GM19025 (cell line): Measurements from ENCODE around the gene TNFRSF1B.

Source experiments
- ATAC-seq: cut with Tn5 transposase; IDR thresholded peaks from one replicate; pipeline ENCODE4 v1.9.1; 2021; ENCODE audit warnings: mild to moderate bottlenecking, low read depth, moderate library complexity; ENCODE audit not compliant: unreplicated experiment

TNFRSF1B gene

DNA sequence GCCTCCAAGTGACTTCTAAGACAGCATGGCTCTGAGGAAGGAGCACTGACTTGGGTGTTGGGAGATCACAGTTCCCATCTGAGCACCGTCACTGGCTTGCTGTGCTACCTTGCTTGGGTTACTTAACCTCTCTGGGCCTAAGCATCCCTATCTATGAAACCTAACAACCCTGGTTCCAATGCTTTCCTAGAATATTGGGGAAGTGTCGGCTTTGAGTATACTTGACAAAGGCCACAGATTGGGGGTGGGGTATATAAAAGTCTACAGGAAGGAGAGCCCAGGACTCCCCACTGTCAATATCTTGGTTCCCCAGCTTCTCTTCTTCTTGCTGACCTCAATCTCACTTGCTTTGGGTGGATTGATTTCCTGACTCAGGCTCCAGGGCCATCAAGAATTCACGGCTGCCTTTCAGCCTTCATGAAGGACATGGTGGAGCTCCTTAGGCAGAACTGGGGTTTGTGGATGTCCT is 6.3 kb downstream of the TNFRSF1B start:
- no peak for ATAC-seq

DNA sequence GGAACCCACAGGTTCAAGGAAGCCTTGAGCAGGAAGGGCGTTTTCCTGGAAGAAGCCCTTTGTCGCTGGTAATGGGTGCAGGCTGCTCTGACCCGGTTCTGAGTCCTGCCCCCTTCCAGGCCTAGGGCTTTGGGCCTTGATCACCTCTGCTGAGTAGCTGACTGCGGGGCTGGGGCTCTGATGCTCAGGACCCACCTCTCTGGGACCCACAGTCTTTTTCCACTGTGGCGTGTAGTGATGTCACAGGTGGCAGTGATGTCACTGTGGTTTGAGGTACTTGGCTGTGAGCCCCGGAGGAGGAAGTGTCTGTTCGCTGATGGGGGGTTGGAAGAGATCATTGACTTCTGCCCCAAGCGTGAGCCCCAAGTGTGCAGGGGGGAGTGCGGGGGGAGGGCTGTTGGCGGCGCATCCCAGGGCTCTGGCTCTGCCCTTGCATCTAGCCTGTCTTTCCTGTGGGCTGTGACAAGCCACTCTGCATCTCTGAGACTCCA is 6.9 kb downstream of the TNFRSF1B start:
- no peak for ATAC-seq

DNA sequence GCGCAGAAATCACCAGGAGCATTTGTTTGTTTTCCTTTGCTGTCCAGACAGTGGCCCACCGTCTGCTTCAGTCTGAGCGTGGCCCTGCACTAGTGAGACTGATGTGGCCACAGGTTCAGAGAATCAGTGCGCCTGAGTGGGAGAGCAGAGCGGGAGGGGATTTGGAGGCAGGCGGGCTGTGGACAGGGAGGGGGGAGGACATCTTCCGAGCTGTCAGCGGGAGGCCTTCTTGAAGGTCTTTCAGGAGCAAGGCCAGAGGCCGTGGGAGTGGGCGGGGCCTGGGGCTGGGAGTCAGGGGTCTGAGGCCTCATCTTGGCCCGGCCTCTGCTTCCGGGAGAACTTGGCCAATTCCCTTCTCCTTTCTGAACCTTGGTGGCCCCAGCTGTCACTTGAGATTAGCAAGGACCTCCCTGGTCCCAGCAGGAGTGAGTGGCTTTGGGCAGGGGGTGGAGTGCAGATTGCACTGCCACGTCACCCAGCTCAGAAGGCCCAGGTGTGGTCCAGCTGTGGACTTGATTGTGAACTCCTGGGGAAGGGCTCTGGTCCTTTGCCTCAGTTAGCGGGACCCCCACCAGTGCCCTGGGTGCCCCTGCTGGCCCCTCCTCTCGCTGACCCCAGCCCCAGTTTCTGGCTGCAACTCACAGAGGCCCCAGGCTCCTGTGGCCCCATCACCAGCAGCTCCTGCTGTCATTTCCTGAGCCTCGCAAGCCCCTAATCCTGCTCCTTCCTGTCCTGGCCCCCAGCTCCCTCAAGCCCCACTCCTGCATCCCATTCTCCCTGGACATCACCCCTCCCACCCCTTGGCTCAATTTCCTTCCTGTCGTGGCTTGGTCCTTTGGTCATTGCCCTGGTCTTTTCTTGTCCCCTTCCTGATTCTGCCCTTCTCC is 8.4 kb downstream of the TNFRSF1B start:
- ATAC-seq: no peak

DNA sequence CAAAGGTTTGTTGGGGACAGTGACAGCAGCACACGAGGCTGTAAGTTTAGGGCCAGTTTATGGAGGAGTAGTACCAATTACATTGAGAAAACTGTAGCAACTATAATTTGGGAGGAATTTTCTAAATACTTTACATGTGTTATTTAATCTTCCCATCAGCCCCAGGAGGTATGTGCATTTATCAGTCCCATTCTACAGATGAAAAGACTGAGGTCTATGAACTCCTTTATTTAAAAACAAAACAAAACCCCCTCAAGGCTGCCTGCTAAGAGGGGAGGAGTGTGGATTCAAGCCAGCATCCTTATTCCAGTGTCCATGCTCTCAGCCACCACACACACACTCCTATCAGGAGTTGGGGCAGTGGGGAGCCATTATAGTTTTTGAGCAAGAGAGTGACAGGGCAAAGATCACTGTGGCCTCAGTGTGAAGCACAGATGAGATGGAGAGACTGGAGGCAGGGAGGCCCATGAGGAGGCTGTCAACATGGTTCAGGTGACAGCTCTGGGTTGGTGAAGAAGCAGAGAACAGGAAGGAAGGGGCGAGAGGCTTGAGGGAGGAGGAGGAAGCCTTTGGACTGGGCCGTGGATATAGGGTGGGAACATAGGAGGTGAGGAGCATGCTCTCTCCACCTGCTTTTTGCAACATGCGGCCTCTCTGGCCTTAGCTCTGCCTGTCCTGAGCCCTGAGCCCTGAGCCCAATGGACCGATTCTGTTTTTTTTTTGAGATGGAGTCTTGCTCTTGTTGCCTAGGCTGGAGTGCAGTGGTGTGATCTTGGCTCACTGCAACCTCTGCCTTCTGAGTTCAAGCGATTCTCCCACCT is 9.7 kb downstream of the TNFRSF1B start:
- no peak for ATAC-seq

DNA sequence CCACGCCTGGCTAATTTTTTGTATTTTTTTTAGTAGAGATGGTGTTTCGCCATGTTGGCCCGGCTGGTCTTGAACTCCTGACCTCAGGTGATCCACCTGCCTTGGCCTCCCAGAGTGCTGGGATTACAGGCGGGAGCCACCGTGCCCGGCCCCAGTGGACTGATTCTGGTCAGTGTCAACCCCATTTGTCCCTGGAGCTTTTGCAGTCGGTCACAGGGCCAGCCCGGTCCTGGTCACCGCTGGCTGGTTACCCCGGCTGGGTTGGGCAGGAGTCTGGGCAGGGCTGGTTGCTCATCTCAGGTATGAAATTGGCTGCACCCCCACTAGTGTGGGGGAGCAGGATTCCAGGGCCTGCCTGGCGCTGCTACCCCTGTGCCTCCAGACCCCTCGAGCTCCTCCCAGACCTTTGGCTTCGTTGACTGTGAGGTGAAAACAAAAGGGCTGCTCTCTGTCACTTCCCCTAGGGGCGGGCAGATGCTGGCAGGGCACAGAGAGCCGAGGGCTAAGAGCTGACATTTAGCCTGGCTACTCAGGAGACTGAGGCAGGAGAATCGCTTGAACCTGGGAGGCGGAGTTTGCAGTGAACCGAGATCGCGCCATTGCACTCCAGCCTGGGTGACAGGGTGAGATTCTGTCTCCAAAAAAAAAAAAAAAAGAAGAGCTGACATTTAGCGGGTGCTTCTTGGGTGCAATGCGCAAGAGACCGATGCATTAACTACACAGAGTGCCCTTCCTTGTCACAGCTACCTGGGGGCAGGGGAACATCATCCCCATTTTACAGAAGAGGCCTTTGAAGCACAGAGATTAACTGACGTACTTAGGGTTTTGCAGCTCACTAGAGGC is 10.6 kb downstream of the TNFRSF1B start:
- ATAC-seq: no peak

DNA sequence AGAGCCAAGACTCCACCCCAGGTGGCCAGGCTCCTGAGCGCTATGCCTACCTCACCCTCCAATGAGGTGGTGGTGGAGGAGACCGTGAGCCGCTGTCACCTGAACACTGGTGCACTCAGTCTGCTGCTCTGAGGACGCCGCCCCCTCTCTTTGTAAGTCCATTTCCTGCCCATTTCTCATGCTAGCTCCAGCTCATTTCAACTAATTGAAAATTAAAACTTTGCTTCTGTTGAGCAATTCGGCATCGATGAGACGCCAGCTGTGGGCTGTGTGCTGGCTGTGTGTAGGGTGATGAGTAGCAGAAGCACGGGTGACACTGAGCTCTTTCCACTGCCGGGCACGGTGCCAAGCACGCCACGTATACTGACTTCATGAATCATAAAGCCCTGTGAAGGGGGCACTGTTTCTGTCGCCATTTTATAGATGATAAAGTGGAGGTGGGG is 11.2 kb downstream of the TNFRSF1B start:
- no peak for ATAC-seq

DNA sequence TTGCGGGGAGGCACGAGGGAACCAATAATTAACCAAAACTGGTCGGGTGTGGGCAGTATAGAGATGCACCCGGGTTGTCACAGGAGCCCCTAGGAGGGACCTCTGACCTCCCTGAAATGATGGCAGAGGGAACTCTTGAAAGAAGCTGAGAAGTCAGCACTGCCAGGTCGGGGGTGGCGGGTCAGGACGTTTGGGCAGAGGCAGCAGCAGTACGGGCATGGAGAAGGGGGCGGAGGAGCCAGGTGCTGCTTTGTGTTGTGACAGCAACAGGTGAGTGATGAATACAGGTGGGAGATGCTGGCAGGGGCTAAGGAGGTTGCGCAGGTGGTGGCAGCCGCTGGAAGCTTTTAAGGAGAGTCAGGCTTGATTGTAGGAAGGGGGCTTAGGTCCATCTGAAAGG is 11.7 kb downstream of the TNFRSF1B start:
- ATAC-seq: no peak

DNA sequence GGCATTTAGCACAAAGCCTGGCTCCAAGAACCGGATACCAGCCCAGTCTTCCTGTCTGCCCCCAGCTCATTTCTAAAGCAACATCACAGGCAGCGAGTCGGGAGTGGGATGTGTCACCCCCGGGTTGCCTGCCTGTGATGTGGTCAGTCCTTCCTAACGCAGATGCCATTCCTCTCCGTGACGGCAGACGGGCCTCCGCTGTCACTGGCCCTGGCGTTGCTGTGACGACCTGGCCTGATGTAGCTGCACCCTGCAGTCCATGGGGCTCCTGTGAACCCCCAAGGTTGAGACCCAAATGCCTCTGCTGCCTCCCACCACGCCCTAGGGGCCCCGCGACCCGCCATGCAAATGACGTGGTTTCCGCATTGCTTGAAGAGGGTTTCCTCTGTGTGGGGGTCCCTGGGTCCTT is 12.3 kb downstream of the TNFRSF1B start:
- no peak for ATAC-seq

DNA sequence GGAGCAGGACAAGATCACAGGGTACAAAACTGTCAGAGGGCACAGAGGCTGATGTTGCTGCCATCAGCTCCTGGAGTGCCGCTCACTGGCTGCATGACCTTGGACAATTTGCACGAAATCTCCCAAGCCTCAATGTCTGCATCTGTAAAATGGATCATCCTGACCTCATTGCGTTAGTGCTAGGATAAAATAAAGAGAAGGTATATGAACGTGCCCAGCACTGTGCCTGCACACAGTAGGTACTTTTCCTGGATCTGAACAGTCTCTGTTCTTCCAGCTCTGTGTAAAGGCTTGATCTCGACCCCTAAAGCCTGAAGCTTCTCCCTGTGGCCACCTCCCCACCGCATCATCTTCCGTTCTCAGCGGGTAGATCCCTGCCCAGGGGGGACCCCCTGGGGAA is 12.9 kb downstream of the TNFRSF1B start:
- no peak for ATAC-seq

DNA sequence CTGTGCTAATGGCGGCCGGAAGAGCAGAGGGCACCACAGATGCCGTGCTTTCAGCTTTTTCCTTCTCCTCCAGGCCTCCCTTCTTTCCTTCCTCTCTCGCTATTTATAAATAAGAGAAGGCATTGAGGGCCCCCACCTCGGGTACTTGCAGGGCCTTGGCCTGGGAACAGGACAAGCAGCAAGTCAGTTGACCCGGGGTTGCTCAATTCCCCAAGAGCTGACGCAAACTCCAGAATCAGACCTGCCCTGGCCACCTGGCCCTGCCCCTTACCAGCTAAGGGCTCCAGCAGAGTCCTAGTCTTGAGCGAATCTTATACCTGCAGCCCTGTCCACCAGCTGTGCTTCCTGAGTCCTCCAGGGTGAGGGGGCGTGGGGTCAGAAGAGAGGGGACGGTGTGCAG is 13.5 kb downstream of the TNFRSF1B start:
- ATAC-seq: no peak

DNA sequence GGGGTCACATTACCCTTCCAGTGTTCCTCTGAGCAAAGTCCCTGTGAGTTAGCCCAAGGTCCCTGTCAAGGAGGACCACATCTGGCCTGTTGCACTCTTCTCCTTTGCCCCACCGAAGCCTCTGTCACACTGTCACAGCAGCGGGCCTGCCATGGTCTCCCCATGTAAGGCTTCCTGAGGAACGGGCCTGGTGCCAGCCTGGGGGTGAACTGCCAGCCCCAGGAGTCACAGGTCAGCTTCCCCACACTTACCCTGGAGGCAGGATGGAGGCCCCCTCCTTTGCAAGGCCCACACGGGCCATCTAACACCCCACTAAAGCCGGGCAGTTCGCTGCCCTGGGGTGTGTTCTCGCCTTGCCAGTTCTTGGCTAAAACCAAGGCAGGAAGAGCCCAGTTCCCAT is 14.1 kb downstream of the TNFRSF1B start:
- ATAC-seq: no peak

DNA sequence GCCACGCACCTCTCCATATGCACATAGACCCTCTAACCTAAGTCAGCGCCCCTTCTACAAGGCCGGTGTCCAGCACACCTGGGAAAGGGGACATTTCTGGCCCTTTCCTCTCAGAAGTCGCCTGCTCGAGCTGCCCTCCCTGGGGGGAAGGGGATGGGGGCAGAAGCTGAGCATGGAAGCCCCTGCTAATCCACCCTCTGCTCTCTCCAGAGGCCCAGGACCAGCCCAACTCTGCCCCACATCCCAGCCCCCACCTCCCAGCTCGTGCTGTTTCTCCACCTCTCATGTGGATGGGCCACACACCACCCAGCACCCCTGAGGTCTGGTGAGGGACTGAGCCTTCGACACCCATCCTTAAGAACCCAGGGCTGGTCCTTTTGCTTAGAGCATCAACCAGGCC is 14.8 kb downstream of the TNFRSF1B start:
- ATAC-seq: no peak

DNA sequence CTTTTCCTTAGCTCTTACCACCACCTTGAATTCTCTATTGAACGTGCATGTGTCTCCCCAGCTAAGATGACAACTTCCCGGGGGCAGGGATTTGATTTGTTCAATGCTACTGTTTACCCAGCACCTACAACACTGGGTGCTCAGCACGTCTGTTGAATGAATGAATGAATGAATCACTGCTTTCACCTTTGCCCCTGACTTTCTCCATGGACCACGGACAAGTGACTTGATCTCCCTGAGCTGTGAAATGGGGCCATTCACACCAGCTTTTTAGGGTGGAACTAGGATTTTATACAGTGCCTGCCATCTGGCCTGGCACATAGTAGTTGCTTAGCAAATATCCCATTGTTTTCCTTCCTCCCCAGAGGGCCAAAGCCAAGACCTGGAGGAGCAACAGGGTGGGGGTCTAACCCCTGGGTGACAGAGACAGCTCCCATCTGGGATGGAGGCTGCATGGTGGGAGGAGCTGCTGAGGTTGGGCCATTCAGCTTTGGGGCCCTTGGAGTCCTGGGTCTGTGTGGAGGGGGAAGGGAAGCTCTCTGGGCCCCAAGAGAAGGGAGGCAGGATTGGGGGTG is 15.7 kb downstream of the TNFRSF1B start:
- ATAC-seq: no peak

DNA sequence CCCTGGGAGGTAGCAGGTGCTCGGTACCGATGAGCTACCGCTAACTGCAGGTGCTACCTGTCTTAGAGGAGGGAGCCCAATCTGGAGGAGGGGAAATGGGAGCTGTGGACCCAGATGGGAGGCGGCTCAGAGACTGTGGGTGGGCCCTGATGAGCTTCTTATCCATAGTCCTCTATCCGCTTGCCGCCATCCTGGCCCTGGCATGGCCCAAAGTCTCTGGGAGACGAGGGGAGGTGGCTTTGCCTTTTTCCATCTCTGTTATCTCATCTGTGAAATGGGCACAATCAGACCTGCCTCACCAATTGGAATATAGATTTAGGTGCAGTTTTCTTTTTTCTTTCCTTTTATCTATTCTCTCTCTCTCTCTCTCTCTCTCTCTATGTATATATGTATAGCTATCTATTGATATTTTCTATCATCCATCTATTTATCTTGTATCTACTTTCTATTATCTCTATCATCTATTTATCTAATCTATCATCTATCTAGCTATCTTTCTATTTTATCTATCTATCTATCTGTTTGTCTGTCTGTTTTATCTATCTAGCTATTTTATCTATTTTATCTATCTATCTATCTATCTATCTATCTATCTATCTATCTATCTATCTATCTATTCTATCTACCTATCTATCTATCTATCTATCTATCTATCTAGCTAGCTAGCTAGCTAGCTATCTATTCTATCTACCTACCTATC is 16.5 kb downstream of the TNFRSF1B start:
- ATAC-seq: no peak

DNA sequence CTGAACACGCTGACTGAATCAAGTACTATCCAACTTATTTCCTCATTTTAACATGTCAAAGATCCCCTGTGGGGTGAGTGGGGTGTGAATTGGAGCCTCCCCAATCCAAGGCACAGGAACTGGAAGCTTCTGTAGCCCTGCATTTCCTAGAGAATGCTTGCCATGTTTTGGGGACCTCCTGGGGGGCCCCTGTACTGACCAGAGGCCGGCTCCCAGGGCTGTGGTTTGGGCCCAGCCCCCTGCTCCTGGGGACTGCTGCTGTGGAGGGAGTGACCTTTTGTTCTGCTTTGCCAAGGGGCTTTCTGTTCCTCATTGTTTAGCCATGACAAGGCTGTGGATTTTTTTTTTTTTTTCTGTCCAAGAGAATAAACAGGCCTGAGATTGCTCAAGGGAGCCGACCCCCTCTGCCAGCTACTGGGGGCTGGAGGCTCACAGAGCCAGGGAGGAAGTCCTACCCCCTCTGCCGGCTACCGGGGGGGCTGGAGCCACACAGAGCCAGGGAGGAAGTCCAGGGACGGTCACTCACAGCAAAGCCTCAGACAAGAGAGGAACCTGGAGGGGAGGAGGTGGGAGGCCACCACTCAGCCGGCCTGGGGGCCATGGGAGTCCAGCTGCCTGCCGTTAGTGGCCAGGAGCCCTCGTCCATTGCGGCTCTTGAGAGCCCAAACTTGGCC is 17.4 kb downstream of the TNFRSF1B start:
- ATAC-seq: no peak

DNA sequence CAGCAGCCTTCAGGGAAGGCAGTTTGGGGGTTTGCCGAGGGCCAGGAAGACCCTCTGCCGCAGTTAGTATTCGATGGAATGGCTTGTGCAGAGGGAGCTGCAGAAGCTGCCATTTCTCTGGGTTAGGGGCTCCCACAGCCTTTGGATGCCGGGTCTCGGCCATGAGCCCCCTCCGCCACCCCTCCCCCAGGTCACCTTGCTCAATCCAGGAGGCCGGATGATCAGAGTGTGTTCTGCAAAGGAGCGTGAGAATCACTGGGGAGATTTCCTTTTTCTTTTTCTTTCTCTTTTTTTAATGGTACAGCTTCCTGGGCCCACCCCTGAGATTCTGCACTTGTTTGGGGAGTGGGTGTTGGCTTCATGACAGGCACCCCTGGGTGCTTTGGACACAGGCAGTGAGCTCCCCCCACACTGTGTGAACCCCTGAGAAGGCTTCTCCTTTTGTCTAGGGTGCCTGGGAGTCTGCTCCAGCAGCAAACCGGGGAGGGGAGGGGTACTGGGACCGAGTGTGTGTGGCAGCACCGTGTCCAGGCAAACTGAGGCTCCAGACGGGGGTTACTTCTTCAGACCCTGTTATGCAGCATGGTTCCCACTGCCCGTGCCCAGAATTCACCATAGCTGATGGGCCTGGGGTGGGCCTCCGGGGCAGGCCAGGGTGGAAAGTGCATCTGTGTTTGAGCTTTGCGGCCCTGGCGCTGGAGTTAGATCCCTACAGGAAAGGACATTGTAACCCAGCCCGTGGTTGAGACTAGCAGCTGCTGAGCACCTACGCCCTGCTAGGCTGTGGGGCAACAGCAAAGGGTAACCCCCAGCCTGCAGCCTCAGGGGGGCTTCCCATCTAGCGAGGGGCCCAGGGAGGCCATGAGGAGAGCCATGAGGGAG is 18.5 kb downstream of the TNFRSF1B start:
- no peak for ATAC-seq

DNA sequence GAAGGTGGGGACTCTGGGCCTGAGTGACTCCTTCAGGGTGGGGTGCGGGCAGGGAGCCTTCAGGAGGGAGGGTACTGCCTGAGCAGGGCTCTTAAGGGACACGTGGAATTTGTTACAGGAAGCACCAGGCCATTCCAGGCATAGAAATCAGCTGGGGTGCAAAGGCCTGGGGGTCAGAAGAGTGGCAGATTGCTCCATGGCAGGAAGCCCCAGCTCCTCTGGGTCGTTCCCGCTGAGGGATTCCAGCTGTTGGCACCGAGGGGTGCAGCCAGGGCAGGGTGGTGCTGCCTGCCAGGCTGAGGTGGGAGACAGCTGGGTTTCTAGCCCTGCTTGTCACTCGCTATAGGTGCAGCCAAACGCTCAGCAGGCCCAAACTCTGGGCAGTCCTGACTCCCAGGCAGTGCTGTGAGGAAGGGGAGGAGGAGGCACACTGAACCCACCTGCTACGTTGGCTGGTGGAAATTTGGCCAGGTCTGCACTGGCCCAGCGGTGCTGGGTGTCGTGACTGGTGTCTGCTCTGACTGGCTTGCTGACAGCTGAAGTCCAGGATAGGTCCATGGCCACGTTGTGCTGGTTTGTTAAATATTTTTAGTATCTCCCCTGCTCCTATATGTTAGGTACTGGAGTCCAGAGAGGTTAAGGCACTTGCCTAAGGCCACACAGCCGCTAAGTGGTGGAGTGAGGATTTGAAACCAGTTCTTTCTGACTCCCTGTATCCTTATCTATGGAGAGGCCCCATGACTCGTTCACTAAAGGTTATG is 19.3 kb downstream of the TNFRSF1B start:
- no peak for ATAC-seq
